Stomach smooth muscle (tissue), 2 donors: ENCODE results near the gene ATP8A1.

Experiments used
- H3K27ac ChIP-seq: one replicate; pipeline ENCODE4 v1.7.0; 2013; ENCODE audit warnings: mild to moderate bottlenecking, low read length, inconsistent platforms
- H3K27me3 ChIP-seq, 2 donors: one replicate each; pipeline ENCODE4 v1.7.0; 2013; ENCODE audit warnings: low read length in 2 of 2; ENCODE audit not compliant: insufficient read depth in 2 of 2, control insufficient read depth in 1 of 2
- H3K36me3 ChIP-seq, 2 donors: one replicate each; pipeline ENCODE4 v1.7.0; 2013; ENCODE audit warnings: low read length in 2 of 2; ENCODE audit not compliant: control insufficient read depth in 2 of 2, insufficient read depth in 2 of 2
- H3K4me1 ChIP-seq: one replicate; pipeline ENCODE4 v1.7.0; 2013; ENCODE audit warnings: low read length; ENCODE audit not compliant: control insufficient read depth, insufficient read depth
- H3K4me3 ChIP-seq, 2 donors: one replicate each; pipeline ENCODE4 v1.7.0; 2013; ENCODE audit warnings: low read length in 2 of 2
- H3K9ac ChIP-seq, 2 donors: one replicate each; pipeline ENCODE4 v1.7.0; 2013; ENCODE audit warnings: low read length in 2 of 2, mild to moderate bottlenecking in 1 of 2
- H3K9me3 ChIP-seq, 2 donors: one replicate each; pipeline ENCODE4 v1.7.0; 2013; ENCODE audit warnings: low read length in 2 of 2; ENCODE audit not compliant: control insufficient read depth in 2 of 2
- donor health status: healthy.
- donor health status: Pancreatic carcinoma.

The ATP8A1 gene

DNA sequence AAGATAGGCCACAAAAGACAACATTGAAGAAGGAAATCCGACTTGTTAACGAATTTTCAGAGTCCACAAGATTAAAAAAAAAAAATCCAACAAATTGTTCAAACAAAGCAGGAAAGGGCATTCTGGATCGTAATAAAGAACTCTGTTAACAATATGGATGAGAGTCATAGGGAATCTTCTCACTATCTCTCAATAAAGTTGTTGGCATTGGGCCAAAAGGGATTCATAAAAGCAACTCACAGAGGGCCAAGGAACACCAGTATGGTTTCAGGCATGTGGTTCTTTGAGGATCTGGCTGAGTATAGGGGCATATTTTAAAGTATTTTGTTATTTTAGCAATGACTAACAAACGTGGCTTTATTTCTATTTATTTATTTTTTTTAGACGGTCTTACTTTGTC lies 210.1 kb downstream of the ATP8A1 start:
- H3K9me3 ChIP-seq: no peaks in the 10 kb centered on the region
- H3K9ac ChIP-seq: no peak overlapping the region
- peaks cover 0 to 3% of the 10 kb centered on the region in 2 donors for H3K36me3 ChIP-seq
- no peak overlapping the region for H3K4me3 ChIP-seq
- H3K27ac ChIP-seq: no peak overlapping the region
- no peaks in the 10 kb centered on the region for H3K4me1 ChIP-seq
- H3K27me3 ChIP-seq: no peaks in the 10 kb centered on the region

GRCh38 chr4:42445038-42445437 lies 211.9 kb downstream of the ATP8A1 start:
- H3K4me3 ChIP-seq: no peak overlapping the region
- no peaks in the 10 kb centered on the region for H3K4me1 ChIP-seq
- peaks cover 0 to 3% of the 10 kb centered on the region in 2 donors for H3K36me3 ChIP-seq
- H3K9me3 ChIP-seq: no peaks in the 10 kb centered on the region
- H3K9ac ChIP-seq: no peak overlapping the region
- no peak overlapping the region for H3K27ac ChIP-seq
- H3K27me3 ChIP-seq: no peaks in the 10 kb centered on the region

DNA sequence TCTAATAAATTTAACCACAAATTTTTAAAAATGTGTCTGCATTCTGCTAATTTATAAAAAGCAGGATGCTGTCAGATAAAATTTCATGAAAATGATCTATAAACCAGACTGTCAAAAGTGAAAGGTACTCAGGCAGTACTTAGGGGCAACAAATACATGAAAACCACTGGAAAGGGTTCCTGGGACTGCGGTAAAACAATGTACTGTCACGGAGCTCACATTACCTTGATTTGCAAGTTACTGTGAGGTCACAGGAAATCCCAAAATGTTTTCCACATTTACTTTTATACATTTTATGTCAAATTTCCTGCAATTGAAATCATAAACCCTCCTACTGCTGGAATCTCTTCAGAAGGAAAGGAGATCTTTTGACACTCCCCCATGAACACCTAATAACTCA lies 214.3 kb downstream of the ATP8A1 start:
- H3K9me3 ChIP-seq: no peaks in the 10 kb centered on the region
- H3K9ac ChIP-seq: no peak overlapping the region
- no peaks in the 10 kb centered on the region for H3K27me3 ChIP-seq
- no peaks in the 10 kb centered on the region for H3K4me1 ChIP-seq
- H3K36me3 ChIP-seq: peaks cover 0 to 3% of the 10 kb centered on the region in 2 donors
- H3K4me3 ChIP-seq: no peak overlapping the region
- H3K27ac ChIP-seq: no peak overlapping the region

DNA sequence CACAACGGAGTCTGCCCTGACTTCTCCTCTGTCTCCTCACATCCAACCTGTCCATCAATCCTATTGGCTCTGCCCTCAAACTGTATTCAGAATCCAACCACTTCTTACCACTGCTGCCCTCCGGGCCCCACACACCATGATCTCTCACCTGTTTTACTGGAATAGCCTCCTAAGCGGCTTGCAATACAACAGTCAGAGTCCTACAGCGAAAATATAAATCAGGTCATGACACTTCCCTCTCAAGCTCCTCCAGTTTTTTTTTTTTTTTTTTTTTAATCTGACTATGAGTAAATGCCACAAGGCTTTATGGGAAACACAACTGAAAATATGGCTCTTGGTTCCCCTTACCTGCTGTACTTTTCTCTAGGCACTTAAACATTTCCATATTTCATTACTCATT lies 216.8 kb downstream of the ATP8A1 start:
- Histone ChIP-seq H3K4me3 (no peak overlapping the region), H3K27ac (no peak overlapping the region), H3K27me3 (no peaks in the 10 kb centered on the region), H3K9me3 (no peaks in the 10 kb centered on the region), H3K4me1 (no peaks in the 10 kb centered on the region), H3K9ac (no peak overlapping the region), H3K36me3 (peaks cover 3 to 6% of the 10 kb centered on the region in 2 donors)

DNA sequence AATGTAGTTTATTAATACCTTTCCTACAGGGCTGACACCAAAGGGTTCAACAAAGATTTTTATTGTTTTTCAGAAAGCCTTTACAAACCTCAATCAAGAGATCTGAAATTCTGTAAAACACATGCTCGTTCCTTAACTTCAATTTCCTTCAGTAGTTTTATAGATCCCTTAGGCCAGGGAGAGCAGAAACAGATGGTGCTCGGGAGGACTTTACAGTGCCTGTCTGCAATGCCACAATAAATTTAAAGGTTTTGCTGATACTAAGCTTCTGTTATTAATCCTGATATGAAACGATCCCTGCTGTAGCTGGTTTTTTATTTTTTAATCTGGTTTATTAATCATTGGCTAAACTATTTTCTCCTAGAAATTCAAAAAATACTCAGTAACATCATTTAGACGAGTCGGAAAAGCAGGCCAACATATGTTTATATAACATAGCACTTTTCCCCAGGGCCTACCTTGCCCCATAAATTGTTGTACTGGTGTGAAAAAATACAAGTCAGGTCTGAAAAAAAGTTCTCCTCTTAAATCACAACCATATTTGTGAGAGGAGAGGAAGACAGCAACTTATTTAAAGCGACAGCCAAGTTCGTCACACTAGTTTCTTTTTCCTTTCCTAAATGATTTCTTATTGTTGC lies 219.9 kb downstream of the ATP8A1 start:
- H3K4me1 ChIP-seq: no peaks in the 10 kb centered on the region
- H3K27me3 ChIP-seq: no peaks in the 10 kb centered on the region
- H3K27ac ChIP-seq: no peak overlapping the region
- H3K4me3 ChIP-seq: no peak overlapping the region
- no peak overlapping the region for H3K9ac ChIP-seq
- H3K36me3 ChIP-seq: peaks cover 0 to 10% of the 10 kb centered on the region in 2 donors
- no peaks in the 10 kb centered on the region for H3K9me3 ChIP-seq

- no peaks in the 10 kb centered on the region for H3K27me3 ChIP-seq
- H3K4me1 ChIP-seq: no peaks in the 10 kb centered on the region
- H3K9me3 ChIP-seq: no peaks in the 10 kb centered on the region
- H3K9ac ChIP-seq: no peak overlapping the region
- peaks cover 0 to 4% of the 10 kb centered on the region in 2 donors for H3K36me3 ChIP-seq
- no peak overlapping the region for H3K4me3 ChIP-seq
- no peak overlapping the region for H3K27ac ChIP-seq
Measured at GRCh38 chr4:42428036-42428435, 228.9 kb downstream of the ATP8A1 start.

GRCh38 chr4:42425146-42426065 lies 231.5 kb downstream of the ATP8A1 start:
- Histone ChIP-seq H3K4me1 (no peaks in the 10 kb centered on the region), H3K27me3 (no peaks in the 10 kb centered on the region), H3K36me3 (peaks cover 0 to 3% of the 10 kb centered on the region in 2 donors)

DNA sequence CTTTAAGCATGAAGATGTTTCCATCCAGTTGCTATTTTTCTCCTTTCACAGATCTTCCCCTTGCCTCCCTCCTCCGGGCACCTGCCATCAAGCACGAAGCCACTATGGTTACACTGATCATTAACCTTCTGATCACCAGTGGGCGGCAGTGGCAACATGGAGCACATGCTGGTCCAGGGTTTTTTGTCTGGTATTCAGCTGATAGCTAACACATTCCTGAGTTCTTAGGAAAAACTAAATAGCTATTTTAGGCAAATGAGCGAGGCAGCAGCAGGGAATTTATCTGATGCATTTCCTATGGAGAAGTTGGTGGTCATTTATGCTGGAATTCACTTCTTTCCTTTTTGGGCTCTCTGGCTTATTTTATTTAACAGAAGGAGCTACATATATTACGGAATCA lies 236.8 kb downstream of the ATP8A1 start:
- Histone ChIP-seq H3K36me3 (peaks cover 0 to 3% of the 10 kb centered on the region in 2 donors), H3K9ac (no peak overlapping the region), H3K4me1 (no peaks in the 10 kb centered on the region), H3K4me3 (no peak overlapping the region), H3K9me3 (no peaks in the 10 kb centered on the region), H3K27ac (no peak overlapping the region), H3K27me3 (no peaks in the 10 kb centered on the region)

More at GRCh38 chr4:42425146-42426065, 231.5 kb downstream of the ATP8A1 start:
- Histone ChIP-seq H3K4me3 (no peak overlapping the region), H3K9ac (no peak overlapping the region), H3K9me3 (no peaks in the 10 kb centered on the region), H3K27ac (no peak overlapping the region)

DNA sequence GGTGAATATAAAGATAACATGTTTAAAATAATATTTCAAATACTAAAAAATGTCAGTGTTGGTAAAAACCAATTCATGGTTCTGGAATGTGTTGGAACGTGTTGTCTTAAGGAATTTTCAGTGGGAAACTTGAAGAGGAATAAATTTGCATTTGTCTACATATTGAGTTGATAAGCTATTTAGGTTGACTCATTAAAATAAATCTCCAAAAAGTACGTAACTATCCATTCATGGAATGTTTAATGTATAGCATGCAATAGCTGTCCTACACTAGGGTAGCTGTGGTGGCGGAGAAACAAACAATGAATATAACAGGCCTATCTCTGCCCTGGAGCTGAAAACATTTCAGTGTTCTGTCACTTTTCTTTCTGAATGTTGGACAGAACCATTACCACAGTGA lies 239.4 kb downstream of the ATP8A1 start:
- H3K9ac ChIP-seq: no peak overlapping the region
- H3K36me3 ChIP-seq: peaks cover 0 to 3% of the 10 kb centered on the region in 2 donors
- no peak overlapping the region for H3K4me3 ChIP-seq
- no peaks in the 10 kb centered on the region for H3K9me3 ChIP-seq
- no peaks in the 10 kb centered on the region for H3K4me1 ChIP-seq
- no peaks in the 10 kb centered on the region for H3K27me3 ChIP-seq
- H3K27ac ChIP-seq: no peak overlapping the region

DNA sequence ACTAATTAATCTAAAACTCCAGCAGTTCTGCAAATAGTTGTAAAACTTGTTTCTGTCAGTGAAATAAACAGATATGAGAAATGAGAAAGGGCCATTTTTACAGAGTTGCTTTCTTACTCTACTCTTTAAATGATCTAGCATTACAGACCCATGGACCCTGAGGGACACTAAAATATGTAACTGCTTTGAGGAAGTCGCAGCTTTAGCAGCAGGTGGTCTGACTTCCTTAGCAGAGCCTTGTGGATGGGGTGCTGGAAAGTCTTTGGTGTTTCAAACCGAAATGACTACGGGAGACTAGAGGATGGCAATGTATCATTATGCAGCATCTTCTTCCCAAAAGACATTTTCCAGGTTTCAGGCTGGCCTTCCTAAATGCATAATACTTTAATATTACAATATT lies 240.9 kb downstream of the ATP8A1 start:
- no peaks in the 10 kb centered on the region for H3K4me1 ChIP-seq
- no peak overlapping the region for H3K9ac ChIP-seq
- no peaks in the 10 kb centered on the region for H3K9me3 ChIP-seq
- H3K27ac ChIP-seq: no peak overlapping the region
- no peaks in the 10 kb centered on the region for H3K27me3 ChIP-seq
- H3K4me3 ChIP-seq: no peak overlapping the region
- no peaks in the 10 kb centered on the region for H3K36me3 ChIP-seq

- H3K4me1 ChIP-seq: no peaks in the 10 kb centered on the region
- no peaks in the 10 kb centered on the region for H3K9me3 ChIP-seq
- H3K4me3 ChIP-seq: no peak overlapping the region
- no peak overlapping the region for H3K27ac ChIP-seq
- H3K36me3 ChIP-seq: no peaks in the 10 kb centered on the region
- H3K27me3 ChIP-seq: no peaks in the 10 kb centered on the region
- no peak overlapping the region for H3K9ac ChIP-seq
Measured at GRCh38 chr4:42415281-42415680, 241.6 kb downstream of the ATP8A1 start.
